CD4-positive, alpha-beta T cell treated with Interleukin-15 for 4 hours (primary cell): ENCODE measurements around the gene CHST2.
A peak's percentile ranks its signal among the peaks of the same experiment; 100 is the strongest.

Experiments used
- DNase-seq: peaks from one replicate; pipeline ENCODE4 v3.0.0-alpha.2; 2020; ENCODE audit warnings: low spot score

The CHST2 gene

DNA sequence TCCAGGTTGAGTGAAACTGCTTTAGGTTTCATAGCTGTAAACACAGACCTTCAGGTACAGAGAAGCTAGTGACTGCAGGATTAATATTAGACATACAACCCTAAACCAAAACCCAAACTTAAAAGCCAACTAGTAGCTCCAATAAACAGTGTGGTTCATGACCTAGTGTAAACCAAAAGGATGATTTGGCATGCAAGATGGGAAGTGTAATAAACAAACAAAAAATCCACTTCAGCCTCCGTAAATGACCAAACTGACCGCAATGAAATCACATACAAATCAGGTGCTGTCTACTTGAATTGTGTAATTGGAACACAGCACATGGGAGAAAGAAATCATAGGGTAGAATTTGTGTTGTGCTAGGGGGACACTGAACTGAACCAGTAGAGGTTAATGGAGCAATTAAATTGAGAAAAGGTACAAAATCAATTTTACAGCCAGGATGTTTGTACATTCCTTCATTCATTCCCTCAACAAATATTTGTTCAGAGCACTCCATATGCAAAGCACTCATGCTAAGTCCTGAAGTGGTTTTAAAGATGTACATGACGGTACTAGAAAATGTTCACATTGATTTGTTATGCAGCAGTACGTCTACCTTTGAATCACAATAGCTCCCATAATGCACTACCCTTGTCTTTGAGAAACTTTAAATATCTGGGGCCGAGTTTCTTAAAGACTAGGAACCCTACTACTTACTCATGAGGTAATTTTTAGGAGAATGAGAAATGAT, 21.4 kb upstream of the CHST2 start:
- DNase-seq, result no peak

DNA sequence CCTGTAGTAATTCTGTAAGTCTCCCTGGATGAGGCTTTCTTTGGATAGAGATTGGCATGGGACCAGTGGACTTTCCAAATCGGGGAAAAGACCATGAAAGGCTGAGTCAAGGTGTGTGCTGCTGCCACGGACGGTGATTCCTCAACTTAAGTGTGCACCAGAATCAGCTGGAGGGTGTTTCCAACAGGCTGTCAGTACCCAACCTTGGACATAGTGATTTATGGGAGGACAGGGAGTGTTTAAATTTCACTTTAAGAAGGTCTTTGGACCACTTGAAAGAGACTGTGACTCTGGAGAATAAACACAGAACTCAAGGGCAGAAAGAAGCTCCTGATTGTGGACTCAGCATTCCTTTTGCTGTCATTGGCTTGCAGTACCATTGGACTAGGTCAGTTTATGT, 20.4 kb upstream of the CHST2 start:
- no peak for DNase-seq

DNA sequence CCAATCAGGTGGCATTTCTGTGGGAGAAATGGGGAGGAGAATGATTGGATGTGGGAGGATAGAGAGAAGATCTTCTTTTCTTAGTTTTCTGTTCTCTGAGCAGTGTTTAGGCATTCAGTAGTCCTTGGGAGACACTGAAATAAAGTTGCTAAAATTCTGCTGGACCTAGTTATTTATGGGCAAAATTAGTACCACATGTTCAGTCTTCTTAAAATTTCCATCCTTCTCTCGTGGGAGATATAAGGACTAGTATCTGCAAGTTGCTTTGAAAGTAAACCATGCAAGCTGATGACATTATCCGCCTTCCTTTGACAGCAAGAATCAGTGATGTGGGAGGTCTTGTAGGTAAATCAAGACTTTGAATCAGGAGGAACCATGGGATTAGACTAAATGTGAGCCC, 19.9 kb upstream of the CHST2 start:
- no peak for DNase-seq

DNA sequence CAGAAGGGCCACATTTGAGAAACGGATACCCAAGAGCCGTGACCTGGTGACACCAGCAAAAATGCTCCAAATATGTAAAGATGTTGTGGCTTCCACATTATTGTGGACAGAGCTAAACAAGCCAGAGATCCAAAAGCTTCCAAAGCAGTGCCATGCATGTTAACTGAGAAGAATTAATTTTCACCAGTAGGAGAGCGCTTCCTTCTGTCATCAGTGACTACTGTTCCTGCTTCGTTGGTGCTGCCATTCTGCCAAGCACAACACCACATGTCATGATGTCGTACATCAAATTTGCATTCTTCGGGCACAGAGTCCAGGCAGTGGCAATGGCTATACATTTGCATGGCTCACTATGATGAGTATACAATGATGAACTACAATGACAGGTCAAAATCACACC, 19.1 kb upstream of the CHST2 start:
- no peak for DNase-seq

DNA sequence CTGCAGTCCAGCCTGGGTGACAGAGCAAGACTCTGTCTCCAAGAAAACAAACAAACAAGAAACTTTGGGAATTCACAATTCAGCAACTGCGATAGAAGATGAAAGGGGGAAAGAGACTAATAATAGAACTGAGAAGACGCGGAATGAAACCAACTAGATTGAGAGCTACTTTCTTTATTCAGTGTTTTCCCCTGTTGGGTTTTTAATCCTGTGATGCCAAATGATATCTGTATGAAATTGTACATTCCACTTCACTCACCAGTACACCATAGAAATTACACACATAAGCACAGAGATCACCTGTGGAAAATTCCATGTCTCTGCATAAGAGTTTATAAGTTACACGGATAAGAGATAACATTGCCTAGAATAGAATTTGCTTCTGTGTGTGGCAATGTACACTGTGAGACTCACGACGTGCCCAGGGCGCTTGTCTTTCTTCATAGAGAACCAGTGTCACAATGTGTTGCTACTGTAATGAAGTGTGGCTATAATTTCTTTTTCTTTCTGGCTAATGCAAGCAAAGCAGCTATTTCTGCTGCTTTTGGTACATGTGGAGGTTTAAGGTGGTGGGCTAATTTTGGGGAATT, 17.7 kb upstream of the CHST2 start:
- DNase-seq, result no peak

DNA sequence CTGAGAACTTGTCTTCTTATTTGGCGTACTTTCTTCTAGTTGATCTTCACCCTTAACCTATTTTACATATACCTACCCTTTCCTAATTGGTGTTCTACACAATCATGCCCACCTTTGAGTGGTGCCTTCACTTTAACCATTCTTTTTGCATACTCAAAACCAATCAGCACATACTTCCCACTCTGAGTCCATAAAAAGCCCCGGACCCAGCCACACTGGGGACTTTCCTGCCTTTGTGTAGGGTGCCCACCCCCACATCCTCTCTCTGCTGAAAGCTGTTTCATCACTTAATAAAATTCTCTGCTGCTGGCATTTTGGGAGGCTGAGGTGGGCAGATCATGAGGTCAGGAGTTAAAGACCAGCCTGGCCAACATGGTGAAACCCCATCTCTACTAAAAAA, 15.9 kb upstream of the CHST2 start:
- DNase-seq, result no peak

DNA sequence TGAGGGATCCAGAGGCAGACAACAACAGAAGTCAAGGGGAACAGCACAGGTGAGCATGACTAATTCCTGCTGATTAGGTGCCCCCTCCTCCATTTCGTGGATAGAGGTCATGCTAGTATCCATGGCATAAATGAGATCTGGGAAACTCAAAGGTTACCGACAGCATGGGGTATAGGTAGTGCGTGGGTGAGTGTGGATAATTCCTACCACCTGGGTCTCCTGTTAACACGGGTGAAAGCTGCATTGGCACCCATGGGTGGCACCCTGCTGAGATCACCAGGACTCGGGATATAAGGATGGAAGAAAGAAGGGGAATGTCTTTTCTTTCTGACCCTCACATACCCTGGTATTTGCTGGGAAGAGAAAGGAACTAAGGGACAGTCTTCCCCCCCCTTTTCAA, 14.4 kb upstream of the CHST2 start:
- DNase-seq, result no peak

DNA sequence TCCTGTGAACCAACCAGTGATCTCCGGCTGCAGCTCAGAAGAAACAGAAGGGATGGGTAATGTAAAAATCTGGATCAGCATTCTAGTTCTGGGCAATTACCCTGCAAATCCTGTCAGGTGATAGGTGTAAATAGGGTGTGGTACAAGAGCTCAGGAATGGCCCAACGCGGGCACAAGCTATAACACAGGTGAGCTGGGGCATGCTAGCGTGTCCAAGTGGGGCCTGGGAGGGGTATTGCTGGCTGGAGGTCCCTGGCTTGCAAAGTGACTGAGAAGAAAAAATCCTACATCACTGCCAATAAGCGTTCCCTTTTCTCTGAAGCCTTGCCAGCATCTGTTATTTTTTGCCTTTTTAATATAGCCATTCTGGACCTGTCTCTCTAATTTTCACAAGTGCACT, 9.7 kb upstream of the CHST2 start:
- DNase-seq, result no peak

DNA sequence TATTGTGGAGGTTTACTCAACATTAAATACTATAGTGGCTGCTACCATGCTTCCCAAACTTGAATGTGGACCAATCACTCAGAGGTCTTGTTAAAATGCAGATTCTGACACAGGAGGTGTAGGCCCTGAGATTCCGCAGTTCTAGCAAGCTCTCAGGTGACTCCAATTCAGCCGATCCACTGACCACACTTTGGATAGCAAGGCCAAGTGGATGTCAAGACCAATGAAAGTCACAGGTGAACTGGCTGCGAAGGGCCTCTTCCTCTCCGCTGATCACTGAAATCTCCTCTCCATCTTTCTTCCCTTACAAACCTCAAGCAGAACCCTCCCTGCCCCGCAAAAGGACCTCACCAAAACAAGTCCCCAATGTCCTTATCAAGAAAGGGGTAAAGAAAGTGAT, 9.2 kb upstream of the CHST2 start:
- no peak for DNase-seq

DNA sequence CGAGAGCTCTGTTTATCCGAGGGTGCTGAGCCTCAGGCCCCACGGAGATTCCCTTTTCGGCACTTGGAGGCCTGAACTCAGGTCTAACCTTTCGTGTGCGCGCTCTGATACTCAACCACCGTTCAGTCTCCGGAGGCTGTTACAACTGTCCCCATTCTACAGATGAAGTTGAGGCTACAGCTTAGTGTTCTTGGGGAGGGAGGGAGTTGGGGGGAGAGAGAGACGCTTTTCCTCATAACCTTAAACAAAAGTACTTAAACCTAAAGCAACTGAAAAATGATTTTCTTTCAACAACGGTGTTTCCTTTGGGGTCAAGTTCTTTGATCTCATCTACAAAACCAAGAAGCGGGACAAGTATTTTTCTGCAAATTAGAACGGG, 952 bp upstream of the CHST2 start:
- no peak for DNase-seq

DNA sequence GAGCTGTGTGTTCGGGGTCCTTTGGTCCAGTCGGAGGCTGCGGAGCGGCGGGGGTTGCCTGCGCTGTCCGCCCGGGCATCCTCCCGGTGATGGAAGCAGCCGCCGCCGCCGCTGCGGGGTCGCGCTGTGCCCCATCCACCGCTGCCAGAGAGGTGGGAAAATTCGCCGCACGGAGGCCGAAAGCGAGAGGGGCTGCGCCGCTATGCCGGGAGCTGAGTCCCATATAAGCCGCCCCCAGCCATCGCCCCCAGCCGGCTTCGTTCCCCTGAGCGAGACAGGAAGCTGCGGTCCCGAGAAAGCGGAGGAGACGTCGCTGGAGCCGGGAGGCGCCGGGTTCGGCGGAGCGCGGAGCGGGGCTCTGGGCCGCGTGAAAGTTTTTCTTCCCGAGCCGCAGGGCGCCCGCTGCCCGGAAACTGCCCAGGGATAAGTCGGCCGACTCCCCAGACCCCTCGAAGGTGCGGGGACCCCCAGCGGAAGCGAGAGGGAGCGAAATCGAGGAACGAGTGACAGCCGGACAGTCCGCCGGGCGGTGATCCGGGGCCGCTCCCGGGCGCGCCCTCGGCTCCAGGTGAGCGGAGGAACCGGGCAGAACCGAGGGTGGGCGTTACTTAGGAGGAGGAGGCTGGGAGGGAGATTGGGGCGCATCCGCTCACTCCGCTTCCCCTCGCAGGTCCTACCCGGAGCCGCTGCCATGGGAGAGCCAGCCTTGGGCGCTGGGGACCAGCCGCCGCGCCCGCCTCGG, 574 bp downstream of the CHST2 start:
- DNase-seq, result no peak

DNA sequence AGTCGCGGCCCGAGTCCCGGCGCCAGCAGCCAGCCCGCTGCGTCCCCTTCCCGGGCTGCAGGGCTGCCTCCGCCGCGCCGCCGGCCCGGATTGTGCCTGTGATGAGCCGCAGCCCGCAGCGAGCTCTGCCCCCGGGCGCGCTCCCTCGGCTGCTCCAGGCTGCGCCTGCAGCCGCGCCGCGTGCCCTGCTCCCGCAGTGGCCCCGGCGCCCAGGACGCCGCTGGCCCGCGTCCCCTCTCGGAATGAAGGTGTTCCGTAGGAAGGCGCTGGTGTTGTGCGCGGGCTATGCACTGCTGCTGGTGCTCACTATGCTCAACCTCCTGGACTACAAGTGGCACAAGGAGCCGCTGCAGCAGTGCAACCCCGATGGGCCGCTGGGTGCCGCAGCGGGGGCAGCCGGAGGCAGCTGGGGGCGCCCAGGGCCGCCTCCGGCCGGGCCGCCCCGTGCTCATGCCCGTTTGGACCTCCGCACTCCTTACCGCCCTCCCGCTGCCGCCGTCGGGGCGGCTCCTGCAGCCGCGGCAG, 1.2 kb downstream of the CHST2 start:
- DNase-seq, result peak; percentile 17

DNA sequence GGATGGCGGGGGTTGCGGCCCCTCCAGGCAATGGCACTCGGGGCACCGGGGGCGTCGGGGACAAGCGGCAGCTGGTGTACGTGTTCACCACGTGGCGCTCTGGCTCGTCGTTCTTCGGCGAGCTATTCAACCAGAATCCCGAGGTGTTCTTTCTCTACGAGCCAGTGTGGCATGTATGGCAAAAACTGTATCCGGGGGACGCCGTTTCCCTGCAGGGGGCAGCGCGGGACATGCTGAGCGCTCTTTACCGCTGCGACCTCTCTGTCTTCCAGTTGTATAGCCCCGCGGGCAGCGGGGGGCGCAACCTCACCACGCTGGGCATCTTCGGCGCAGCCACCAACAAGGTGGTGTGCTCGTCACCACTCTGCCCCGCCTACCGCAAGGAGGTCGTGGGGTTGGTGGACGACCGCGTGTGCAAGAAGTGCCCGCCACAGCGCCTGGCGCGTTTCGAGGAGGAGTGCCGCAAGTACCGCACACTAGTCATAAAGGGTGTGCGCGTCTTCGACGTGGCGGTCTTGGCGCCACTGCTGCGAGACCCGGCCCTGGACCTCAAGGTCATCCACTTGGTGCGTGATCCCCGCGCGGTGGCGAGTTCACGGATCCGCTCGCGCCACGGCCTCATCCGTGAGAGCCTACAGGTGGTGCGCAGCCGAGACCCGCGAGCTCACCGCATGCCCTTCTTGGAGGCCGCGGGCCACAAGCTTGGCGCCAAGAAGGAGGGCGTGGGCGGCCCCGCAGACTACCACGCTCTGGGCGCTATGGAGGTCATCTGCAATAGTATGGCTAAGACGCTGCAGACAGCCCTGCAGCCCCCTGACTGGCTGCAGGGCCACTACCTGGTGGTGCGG, 1.9 kb downstream of the CHST2 start:
- DNase-seq, result peak; percentile 64

DNA sequence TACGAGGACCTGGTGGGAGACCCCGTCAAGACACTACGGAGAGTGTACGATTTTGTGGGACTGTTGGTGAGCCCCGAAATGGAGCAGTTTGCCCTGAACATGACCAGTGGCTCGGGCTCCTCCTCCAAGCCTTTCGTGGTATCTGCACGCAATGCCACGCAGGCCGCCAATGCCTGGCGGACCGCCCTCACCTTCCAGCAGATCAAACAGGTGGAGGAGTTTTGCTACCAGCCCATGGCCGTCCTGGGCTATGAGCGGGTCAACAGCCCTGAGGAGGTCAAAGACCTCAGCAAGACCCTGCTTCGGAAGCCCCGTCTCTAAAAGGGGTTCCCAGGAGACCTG, 2.5 kb downstream of the CHST2 start:
- DNase-seq, result no peak

DNA sequence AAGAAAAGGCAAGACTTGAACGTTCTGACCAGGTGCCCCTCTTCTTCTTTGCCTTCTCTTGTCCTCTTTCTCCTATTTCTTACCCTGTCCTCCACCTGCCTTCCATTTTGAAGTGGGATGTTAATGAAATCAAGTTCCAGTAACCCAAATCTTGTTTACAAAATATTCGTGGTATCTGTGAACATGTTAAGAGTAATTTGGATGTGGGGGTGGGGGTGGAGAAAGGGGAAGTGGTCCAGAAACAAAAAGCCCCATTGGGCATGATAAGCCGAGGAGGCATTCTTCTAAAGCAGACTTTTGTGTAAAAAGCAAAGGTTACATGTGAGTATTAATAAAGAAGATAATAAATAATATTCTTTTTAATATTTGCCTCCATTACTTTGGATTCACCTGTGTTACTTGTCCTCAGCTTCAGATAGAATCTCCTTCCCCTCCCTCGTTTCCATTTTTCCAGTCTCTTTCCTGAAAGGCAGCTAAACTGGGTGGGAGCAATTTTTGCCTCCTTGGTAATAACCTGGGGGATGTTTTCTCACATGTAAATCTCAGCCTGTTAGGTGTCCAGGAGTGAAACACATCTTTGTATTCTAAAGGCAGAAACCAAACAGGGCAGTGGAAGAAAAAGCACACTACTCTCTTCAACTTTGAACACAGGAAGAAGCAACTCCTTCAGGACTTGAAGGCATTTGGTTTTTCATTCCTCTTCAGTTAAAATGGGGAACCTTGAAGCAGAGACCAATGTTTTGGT, 3.2 kb downstream of the CHST2 start:
- DNase-seq, result no peak

DNA sequence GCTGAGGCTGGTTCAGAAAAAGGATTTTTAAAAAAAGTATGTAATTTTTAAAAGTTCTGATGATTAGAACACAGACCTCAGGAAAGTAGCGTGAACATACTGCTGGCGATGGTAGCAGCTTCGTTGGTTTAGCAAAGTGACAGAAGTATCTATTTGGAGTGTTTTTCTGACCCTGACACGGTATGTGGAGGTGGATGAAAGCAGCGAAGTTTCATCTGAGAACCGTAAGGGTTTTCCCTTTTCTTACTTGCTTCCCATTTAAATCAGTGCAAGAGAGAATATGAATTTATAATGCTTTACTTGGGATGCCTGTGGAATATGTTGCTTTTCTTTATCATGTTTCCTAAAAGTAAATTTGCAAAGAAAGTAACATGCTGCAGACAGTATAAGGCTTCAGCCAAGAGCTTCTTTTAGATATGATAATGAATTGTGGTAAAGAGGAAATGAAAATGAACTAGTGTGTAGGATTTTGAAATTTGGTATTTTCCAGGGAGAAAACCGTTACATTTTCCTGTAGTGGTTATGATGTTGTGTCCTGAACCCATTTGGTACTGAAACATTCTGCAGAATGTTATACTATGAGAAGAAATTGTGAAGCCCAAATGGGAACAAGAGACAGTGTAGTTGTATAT, 3.9 kb downstream of the CHST2 start:
- no peak for DNase-seq

DNA sequence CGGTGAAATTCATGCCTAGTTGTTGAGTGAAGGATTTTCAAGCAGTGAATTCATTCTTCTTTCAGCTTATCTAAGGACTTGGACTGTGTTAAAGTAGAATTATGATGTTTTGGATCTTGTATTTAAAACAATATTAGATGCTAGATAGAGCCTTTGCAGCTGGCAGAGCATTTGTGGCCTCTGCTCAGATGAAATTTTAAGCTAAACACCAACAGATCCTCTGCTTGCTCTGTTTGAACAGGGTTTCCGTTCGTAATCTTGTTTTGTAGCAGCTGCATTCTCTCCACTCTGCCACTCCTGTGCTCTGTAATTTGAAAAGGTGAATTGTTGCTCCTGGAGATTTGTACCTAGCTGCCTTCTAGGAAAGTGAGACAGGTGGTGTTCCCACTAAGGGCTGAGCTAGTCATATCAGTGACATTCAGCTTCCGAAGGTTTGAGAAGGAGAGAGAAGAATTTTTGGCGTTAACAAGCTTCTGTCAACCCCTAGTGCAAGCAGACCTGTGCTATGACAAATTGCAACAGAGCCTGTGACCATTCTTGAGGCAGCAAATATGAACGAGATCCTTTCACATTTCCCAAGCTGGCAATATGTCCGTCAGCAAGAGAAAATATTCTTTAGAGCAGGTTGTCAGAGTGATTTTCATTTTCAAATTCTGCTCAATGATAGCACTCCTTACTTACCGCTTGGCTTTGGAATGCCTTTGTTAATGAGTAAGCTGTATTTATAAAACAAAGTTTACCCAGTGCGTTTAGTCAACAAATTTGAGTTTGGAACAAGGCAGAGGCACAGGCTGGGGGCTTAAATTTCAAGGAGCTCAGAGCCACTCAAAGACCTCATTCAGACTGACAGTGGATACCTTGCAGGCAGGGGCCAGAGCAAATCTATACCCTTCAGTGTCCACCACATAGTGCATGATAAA, 5.3 kb downstream of the CHST2 start:
- no peak for DNase-seq

DNA sequence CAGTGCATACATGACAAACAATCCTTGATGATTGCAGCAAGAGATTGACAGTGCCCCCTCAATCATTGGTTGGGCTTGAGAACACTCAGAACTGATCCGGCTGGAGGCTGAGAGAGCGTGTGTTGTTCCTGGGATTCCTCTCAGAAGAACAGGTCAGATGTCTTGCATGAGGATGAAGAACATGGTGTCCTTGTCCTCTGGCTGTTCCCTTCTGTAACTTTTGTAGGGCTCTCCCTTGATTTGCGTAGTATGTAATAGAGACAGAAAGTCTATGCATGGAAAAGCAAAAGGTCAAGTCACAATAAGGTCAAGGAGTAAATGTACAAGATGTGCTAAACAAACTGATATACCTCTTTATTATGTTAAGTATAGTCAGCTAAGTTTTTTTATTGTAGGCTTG, 8.2 kb downstream of the CHST2 start:
- no peak for DNase-seq

DNA sequence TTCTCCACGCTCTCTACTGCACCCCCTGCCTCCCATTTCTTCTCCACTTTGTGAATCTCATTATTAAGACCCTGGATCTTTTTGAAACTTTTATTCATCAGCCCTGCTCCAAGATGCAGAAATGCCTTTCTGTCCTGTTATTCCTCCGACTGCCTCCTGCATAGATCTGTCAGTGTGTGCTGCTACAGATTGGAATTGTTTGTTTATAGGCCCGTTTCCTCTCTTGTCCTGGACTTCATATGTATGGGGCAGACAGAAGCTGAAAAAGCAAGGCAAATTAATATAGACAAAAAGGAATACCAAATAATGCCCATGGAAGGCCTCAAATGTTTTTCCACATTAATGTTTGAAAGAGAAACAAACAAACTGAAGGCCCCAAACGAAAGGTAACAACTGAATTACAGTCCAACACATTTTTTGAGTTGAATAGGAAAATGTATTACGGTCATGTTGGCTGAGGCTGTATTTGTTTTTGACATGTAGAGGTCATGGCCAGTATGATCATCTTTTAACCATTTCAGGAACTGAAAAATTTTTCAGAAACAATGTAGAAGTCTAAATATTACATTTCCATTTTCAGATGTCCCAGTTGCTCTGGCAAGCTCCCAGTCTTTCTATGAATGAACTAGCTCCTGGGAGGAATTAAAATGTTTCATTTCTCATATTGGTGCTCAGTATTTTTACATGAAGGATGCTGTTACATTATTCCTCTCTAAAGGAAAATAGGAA, 8.8 kb downstream of the CHST2 start:
- DNase-seq, result no peak
